Activated naive CD4-positive, alpha-beta T cell treated with anti-CD3 and anti-CD28 coated beads, Interleukin-2, amount 50 U/mL, for 24 hours (primary cell): ENCODE measurements around the gene TOM1L2.

Experiments used
- H3K27ac Mint-ChIP-seq: one replicate; pipeline ENCODE4 v1.8.0; 2021; ENCODE audit warnings: mild to moderate bottlenecking, mixed read lengths
- H3K27me3 Mint-ChIP-seq: one replicate; pipeline ENCODE4 v1.8.0; 2021; ENCODE audit warnings: mixed read lengths
- H3K36me3 Mint-ChIP-seq: one replicate; pipeline ENCODE4 v1.8.0; 2021; ENCODE audit warnings: mixed read lengths
- H3K4me1 Mint-ChIP-seq: one replicate; pipeline ENCODE4 v1.8.0; 2021; ENCODE audit warnings: mixed read lengths
- H3K4me3 Mint-ChIP-seq: one replicate; pipeline ENCODE4 v1.8.0; 2021; ENCODE audit warnings: mild to moderate bottlenecking, mixed read lengths
- H3K9me3 Mint-ChIP-seq: one replicate; pipeline ENCODE4 v1.8.0; 2021; ENCODE audit warnings: mixed read lengths

The TOM1L2 gene

DNA sequence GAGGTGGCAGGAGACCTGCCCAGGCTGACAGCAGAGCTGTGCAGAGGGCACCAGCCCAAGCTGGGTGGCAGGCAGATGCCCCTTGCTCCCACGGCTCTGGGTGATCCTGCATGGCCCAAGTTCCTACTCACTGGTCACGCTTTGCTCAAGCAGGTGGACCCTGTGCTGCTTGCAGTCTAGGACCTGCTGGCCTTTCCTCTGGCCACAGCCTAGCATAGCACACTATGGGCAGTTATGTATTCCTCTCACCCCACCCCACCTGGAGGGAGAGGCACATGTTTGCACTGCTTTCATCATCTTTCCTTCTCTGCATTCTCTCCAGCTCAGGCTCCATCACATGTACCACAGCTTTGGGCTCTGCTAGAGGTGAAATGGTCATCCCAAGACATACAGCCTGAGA, 115.8 kb downstream of the TOM1L2 start:
- no peak overlapping the region for H3K27ac Mint-ChIP-seq
- H3K36me3 Mint-ChIP-seq: no peaks in the 10 kb centered on the region
- no peak overlapping the region for H3K4me3 Mint-ChIP-seq
- H3K4me1 Mint-ChIP-seq: peaks cover 47% of the 10 kb centered on the region
- H3K27me3 Mint-ChIP-seq: no peaks in the 10 kb centered on the region
- no peaks in the 10 kb centered on the region for H3K9me3 Mint-ChIP-seq

DNA sequence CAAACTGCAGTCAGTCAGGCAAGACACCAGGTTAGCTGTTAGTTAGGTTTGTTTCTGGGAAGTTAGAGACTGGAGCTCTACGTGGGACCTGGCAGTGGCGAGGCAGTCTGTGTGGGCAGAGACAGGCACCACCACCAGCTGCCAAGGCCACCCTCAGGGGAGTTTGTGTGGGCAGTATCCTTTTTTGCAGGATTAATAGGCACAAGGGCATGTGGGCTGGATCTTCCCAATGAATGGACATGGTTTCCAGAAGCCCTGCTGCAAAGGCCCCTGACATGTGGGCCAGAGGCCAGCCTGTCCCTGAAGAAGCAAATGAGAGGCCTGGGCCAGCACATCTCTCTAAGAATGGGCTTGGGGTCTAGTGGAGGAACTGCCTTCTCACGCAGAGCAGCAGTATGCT, 116.2 kb downstream of the TOM1L2 start:
- no peaks in the 10 kb centered on the region for H3K27me3 Mint-ChIP-seq
- no peaks in the 10 kb centered on the region for H3K9me3 Mint-ChIP-seq
- H3K4me1 Mint-ChIP-seq: peaks cover 52% of the 10 kb centered on the region
- no peaks in the 10 kb centered on the region for H3K36me3 Mint-ChIP-seq
- H3K27ac Mint-ChIP-seq: peak overlapping the region; percentile 35
- no peak overlapping the region for H3K4me3 Mint-ChIP-seq

DNA sequence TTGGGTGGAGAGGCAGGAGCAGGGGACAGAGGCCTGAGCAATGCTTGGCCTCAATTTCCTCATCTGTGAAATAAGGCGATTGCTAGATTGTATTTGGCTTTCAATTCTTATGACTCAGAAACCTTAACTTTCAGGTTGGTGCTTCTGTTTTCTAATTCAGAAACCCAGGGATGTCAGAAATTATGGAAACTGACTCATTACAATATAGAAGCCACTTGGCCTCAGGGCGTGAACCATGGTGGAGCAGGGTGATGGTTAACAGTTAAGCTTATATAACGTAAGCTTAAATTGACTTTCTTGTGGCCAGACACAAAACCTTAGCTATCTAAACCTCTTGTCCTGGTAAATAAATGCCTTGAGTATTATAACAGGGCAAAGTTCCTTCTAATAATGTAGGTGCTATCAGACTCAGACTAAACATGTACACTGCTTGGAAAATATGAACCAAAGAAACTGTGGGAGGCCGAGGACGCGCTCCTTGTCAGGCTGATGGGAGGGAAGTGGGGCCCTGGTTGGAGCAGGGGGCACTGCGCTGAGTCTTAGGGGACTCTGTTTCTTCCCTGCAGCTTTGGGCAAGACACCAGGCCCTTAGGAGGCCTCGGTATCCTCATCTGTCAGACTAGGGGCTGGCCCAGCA, 118.3 kb downstream of the TOM1L2 start:
- Mint-ChIP-seq H3K4me3 (peak overlapping the region; percentile 57), H3K36me3 (no peaks in the 10 kb centered on the region), H3K9me3 (no peaks in the 10 kb centered on the region), H3K27ac (peak overlapping the region; percentile 63), H3K27me3 (no peaks in the 10 kb centered on the region), H3K4me1 (peaks cover 72% of the 10 kb centered on the region)

DNA sequence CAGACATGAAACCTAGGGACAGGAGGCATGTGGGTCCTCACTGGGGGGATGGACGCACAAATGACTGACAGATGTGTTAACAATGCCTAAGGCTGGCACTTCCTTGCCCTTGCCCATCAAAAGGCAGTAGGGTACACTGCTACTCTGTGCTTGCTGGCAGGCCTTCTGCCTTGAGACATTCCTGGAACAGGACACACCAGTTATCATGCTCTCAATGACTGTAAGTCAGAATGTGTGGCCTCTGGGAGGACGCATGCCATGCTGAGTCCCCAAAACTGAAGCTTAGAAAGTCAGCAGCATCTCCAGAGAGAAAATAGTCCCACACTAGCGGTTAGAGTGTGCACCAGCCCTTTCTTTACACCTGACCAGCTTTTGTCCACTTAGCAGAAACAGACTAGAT, 119.3 kb downstream of the TOM1L2 start:
- no peaks in the 10 kb centered on the region for H3K9me3 Mint-ChIP-seq
- H3K4me3 Mint-ChIP-seq: no peak overlapping the region
- H3K27me3 Mint-ChIP-seq: no peaks in the 10 kb centered on the region
- H3K4me1 Mint-ChIP-seq: peaks cover 82% of the 10 kb centered on the region
- no peaks in the 10 kb centered on the region for H3K36me3 Mint-ChIP-seq
- H3K27ac Mint-ChIP-seq: no peak overlapping the region

DNA sequence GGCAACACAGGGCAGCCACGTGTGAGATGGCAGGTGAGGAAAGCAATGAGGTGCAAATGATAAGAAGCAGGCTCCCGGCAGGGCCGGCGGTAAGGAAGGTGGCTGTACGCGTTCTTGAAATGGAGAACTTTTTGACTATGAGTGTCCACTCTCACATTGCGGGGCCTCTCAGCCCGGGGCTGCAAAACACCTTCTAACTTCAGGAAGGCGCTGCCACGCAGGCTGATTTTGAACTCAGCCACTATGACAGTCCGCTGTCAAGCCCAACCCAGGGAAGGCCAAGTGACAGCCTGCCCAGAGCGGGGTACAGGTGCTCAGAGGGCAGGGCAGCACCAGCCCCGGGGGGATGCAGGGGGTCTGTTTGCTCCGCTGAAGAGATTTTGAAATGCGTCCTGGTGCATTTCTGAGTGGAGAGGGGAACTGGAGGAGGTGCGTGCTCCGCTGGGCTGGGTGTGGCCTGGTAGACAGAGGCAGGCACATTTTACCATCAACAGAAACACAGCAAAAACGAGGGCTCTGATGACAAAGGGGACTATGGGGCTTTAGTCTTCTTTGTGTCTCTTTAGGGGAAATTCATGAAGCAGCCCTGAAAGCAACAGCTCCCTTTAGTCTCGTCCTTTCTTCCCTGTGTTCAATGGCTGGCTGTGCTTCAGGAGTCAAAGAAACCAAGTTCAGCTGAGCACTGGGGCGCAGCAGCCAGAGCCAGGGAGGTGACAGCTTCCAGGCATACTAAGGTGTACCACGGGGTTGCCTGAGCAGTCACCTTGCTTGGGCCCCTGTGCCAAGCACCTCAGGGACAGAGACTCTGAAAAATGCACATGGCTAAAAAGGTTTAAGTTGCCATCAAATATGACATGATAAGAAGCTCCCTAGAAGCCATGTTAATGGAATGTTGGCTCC, 120.8 kb downstream of the TOM1L2 start:
- Mint-ChIP-seq H3K9me3 (no peaks in the 10 kb centered on the region), H3K4me1 (peaks cover 91% of the 10 kb centered on the region), H3K4me3 (peak overlapping the region; percentile 72), H3K36me3 (no peaks in the 10 kb centered on the region), H3K27me3 (no peaks in the 10 kb centered on the region), H3K27ac (peak overlapping the region; percentile 95)

DNA sequence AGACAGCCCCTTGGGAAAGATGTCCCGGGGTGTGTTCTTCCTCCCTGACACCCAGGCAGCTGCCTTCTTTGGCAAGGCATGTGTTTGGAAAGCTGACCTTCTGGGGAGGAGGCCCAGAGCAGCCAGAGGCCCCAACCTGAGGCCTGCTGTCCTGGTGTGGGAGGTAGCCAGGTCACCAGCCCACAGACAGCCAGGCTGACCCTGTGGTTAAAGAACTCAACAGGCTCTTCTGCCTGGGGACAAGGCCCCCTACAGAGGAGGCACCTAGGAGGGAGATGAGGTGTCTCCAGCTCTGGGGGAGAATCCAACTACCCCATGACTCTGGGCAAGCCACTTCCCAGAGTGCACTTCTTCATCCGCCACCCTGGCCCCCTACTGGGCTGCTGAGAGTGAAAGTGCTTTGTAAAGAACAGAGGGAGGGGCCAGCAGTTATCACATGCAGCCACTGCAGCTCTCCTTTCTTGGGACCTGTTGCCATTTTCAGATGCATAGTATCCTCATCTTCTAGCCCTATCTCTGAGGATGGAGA, 122.3 kb downstream of the TOM1L2 start:
- Mint-ChIP-seq H3K36me3 (no peaks in the 10 kb centered on the region), H3K9me3 (no peaks in the 10 kb centered on the region), H3K27me3 (no peaks in the 10 kb centered on the region), H3K4me3 (peak overlapping the region; percentile 44), H3K27ac (peak overlapping the region; percentile 95), H3K4me1 (peaks cover 81% of the 10 kb centered on the region)

DNA sequence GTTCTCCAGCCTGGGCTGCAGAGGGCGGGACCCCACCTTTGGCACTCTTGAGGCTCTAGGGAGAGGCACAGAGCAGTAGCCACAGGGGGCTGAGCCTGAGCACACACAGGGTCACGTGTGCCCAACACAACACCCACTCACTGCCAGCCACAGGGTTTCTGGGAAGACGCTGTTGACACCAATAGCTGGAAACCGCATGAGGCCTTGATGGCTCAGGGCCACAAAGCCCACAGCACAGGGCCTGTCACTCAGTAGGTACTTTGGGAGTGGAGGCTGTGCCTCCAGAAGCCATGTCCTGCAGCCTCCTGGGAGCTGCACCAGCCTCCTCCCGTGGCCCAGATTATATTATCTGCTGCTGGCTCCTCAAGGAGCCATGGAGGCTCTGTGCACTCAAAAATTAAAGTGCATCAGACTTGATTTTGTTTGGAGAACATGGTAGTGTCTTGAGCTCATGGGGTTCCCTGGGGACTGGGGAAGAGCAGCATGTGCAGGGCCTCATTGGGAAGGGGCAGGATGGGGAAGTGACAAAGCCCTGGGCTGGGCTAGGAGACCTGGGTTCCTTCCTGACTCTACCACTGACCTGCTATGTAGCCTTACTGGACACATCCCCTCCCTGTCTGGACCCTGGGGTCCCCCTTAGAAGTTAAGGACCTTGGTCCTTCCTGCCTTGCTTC, 122.9 kb downstream of the TOM1L2 start:
- Mint-ChIP-seq H3K9me3 (no peaks in the 10 kb centered on the region), H3K4me1 (peaks cover 77% of the 10 kb centered on the region), H3K27ac (peak overlapping the region; percentile 80), H3K4me3 (peak overlapping the region; percentile 47), H3K36me3 (no peaks in the 10 kb centered on the region), H3K27me3 (no peaks in the 10 kb centered on the region)

DNA sequence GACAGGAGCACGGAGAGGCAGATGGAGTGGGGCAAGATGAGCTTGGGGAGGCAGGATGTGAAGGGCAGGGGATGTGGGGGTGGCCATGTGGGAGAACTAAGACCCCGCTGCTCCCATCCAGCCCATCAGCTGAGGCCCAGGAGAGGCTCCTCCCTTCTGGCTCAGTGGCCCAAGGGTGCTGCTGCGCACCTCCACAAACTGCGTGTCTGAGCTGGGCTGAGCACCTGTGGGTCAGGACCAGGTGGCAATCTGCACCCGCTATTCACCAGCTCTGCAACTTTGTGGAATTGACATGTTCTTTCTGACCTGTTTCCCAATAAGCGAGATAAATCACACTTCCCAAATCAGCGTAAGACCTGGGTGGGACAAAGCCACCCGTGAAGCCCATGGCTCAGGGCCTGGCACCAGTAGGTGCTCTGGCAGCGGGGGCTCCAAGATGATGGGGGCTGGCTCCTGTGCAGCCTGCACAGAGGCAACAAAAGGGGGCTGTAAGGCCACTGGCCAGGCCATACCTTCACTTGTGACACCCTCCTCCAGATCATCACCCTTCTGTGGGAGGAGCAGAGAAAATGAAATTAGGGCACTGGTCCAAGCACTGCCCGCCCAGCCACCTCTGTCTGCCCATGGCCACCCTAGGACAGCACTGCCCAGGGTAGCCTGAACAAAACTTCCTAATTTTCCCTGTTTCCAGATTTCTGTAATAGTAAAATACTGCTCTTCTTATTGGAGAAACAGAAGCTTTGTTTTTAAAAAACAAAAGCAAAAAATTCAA, 123.7 kb downstream of the TOM1L2 start:
- H3K27me3 Mint-ChIP-seq: no peaks in the 10 kb centered on the region
- peaks cover 69% of the 10 kb centered on the region for H3K4me1 Mint-ChIP-seq
- H3K36me3 Mint-ChIP-seq: no peaks in the 10 kb centered on the region
- peak overlapping the region; percentile 83 for H3K27ac Mint-ChIP-seq
- no peaks in the 10 kb centered on the region for H3K9me3 Mint-ChIP-seq
- H3K4me3 Mint-ChIP-seq: peak overlapping the region; percentile 47

DNA sequence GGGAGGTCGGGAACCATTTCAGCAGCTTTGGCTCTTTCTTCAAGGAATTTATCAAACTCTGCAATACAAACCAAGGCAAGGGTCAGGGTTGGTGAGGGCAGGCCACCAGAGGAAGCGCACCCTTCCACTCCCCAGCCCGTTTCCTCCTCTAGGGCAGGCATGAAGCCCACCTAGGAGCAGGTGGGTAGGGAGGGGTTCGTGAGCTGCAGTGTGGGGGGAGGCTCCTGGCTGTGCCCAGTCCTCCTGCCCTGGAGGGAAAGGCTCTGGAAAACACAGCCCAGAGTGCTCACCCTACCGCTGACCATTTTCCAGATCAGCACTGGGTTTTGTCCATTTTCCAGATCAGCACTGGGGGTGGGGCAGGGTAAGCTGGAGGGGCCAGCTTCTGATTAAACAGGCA, 124.5 kb downstream of the TOM1L2 start:
- no peaks in the 10 kb centered on the region for H3K36me3 Mint-ChIP-seq
- H3K4me1 Mint-ChIP-seq: peaks cover 63% of the 10 kb centered on the region
- H3K27ac Mint-ChIP-seq: peak overlapping the region; percentile 41
- no peaks in the 10 kb centered on the region for H3K9me3 Mint-ChIP-seq
- H3K27me3 Mint-ChIP-seq: no peaks in the 10 kb centered on the region
- H3K4me3 Mint-ChIP-seq: no peak overlapping the region

DNA sequence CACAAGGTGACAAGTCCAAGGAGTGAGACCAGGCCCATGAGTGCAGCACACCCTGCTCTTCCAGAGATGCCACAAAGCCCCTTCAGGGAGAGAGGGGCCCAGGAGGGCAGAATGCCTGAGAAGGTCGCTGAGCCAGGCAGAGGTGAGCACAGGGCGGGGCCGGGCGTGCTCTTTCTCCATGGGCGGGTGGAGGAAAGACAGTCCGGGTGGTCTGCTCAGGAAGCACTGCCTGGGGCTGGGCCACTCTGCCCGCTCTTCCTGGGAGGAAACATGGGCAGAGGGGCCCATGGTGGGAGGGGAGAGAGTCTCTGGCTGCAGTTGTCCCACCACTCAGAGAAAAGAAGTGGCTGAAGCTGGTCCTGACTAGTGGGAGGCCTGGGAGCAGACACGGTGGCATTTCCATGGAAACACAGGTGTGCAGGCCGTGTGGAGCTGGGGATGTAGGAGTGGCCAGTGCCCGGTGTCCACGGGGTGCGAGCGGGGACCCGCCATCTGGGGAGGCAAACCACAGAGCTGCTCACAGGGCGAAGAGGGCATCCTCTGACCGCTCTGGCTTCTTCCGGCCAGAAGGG, 125.0 kb downstream of the TOM1L2 start:
- H3K36me3 Mint-ChIP-seq: no peaks in the 10 kb centered on the region
- peaks cover 60% of the 10 kb centered on the region for H3K4me1 Mint-ChIP-seq
- peak overlapping the region; percentile 41 for H3K27ac Mint-ChIP-seq
- H3K4me3 Mint-ChIP-seq: no peak overlapping the region
- no peaks in the 10 kb centered on the region for H3K27me3 Mint-ChIP-seq
- H3K9me3 Mint-ChIP-seq: no peaks in the 10 kb centered on the region

DNA sequence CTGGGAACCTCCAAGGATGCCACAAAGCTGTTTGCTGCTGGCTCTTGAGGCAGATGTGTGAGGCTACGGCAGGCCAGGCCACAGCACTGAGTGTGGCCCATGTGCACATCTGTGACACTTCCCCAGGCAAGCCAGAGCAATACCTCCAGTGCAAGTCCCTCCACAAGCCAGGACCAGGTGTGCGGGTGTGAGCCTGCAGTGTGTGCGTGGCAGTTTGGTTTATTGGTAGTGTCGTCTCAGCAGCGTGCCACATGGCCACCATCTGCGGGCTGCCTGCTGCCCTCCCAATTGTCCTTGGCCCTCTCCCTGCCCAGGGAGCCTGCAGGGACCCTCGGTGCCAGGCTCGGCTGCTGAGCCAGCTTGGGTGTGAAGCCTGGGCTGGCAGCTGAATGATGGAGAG, 125.6 kb downstream of the TOM1L2 start:
- Mint-ChIP-seq H3K36me3 (no peaks in the 10 kb centered on the region), H3K27ac (no peak overlapping the region), H3K27me3 (no peaks in the 10 kb centered on the region), H3K4me3 (no peak overlapping the region), H3K9me3 (no peaks in the 10 kb centered on the region), H3K4me1 (peaks cover 55% of the 10 kb centered on the region)

DNA sequence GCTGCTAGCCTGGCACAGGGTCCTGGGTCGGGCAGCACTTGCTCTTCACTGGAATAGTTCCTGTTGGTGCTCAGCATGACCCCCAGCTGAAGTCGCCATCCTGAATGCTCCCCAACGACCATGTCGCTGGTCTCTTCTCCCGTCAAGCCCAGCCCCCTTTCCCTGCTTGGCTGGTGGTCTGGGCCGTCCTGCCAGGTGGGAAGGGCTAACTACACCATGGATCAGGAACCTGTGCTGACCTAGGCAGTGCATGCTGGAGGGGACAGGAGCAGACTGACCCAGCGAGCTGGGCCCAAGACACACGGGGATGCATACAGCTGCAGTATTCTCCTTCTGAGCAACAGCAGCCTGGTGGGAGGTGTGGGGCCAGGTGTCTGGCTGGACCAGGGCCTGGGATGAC, 126.2 kb downstream of the TOM1L2 start:
- Mint-ChIP-seq H3K27me3 (no peaks in the 10 kb centered on the region), H3K9me3 (no peaks in the 10 kb centered on the region), H3K36me3 (no peaks in the 10 kb centered on the region), H3K27ac (no peak overlapping the region), H3K4me1 (peaks cover 52% of the 10 kb centered on the region), H3K4me3 (no peak overlapping the region)

DNA sequence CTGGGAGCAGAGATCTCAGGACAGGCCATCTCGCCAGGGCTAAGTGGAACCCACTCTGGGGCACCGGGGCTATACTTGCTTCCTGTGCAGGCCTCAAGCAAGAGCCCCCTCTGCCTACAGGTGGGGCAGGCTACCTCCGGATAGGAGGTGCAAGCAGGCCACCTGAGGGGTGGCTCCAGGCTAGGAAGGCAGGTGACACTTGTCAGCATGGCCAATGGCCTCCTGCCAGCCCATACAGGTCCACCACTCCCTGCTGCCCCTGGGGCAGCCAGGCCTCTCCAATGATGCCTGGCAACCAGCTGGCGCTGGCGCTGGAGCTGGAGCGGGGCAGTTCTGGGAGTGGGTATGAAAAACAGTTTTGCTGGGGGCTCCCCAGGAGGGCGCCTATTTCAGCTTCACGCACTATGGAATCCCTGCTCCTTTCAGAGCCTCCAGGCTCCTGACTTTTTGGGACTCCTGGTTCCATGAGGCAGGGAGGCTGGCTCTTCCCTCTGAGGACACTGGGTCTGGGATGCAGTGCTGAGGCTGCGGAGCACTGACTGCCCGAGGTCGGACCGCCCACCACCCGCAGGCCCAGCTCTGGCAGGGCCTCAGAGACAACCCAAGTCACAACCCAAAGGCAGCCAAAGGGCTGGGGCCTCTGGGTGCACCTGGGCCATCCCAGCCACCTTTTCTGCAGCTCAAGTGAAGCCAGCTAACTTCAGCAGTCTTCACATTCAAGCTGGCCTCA, 127.0 kb downstream of the TOM1L2 start:
- Mint-ChIP-seq H3K36me3 (no peaks in the 10 kb centered on the region), H3K27me3 (no peaks in the 10 kb centered on the region), H3K27ac (no peak overlapping the region), H3K4me3 (no peak overlapping the region), H3K9me3 (no peaks in the 10 kb centered on the region), H3K4me1 (peaks cover 47% of the 10 kb centered on the region)

DNA sequence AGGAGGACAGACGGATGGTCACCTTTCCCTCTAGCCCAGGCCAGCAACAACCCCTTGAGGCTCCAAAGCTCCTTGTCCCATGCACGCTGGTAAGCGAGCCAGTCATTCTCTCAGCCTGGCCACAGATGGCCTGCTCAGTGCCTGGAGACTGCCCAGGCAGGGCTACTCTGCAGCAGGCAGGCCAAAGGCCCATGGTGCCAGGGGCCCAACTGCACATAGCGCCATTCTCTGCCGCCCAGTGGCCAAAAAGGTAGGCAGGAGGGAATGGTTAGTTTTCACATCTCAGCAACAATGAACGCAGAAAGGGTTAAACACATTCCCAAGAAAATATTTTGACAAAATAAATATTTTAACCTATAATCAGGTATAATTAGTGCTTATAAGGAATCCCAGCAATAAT, 127.7 kb downstream of the TOM1L2 start:
- Mint-ChIP-seq H3K9me3 (no peaks in the 10 kb centered on the region), H3K4me3 (no peak overlapping the region), H3K27me3 (no peaks in the 10 kb centered on the region), H3K36me3 (no peaks in the 10 kb centered on the region), H3K4me1 (peaks cover 44% of the 10 kb centered on the region), H3K27ac (no peak overlapping the region)
